SK-N-SH treated with all-trans-retinoic acid at 6 μM for 48 hours (cell line): ENCODE results near the gene SCN1B.

ENCODE experiments used
- ARNTL ChIP-seq: fragments of 450-650 bp; formaldehyde crosslinking; IDR thresholded peaks from 2 replicates; pipeline ENCODE4 v1.5.0; 2020; ENCODE audit warnings: low read depth, mild to moderate bottlenecking, moderate library complexity, borderline replicate concordance
- BACH2 ChIP-seq: fragments of 250-450 bp; sonication (Bioruptor Pico); IDR thresholded peaks from 2 replicates; pipeline ENCODE4 v1.9.0; 2021; ENCODE audit warnings: mild to moderate bottlenecking, borderline replicate concordance
- CREB5 ChIP-seq: fragments of 250-450 bp; sonication (Bioruptor Pico); IDR thresholded peaks from 2 replicates; pipeline ENCODE4 v1.5.1; 2020; ENCODE audit warnings: low read depth, mild to moderate bottlenecking, moderate library complexity
- CSDC2 ChIP-seq: fragments of 250-450 bp; sonication (Bioruptor Pico); IDR thresholded peaks from 2 replicates; pipeline ENCODE4 v1.5.0; 2020; ENCODE audit warnings: mild to moderate bottlenecking, moderate library complexity
- ESRRG ChIP-seq: fragments of 250-450 bp; sonication (Bioruptor Pico); IDR thresholded peaks from 2 replicates; pipeline ENCODE4 v1.6.1; 2021; ENCODE audit warnings: mild to moderate bottlenecking
- PATZ1 ChIP-seq: fragments of 250-450 bp; sonication (Bioruptor Pico); IDR thresholded peaks from 2 replicates; pipeline ENCODE4 v1.8.0; 2020; ENCODE audit warnings: mild to moderate bottlenecking, moderate library complexity, borderline replicate concordance
- SNAI2 ChIP-seq: fragments of 250-450 bp; sonication (Bioruptor Pico); IDR thresholded peaks from 2 replicates; pipeline ENCODE4 v1.5.0; 2020; ENCODE audit warnings: mild to moderate bottlenecking, moderate library complexity
- TSHZ2 ChIP-seq: fragments of 250-450 bp; sonication (Bioruptor Pico); IDR thresholded peaks from 2 replicates; pipeline ENCODE4 v1.5.0; 2020; ENCODE audit warnings: mild to moderate bottlenecking, moderate library complexity
- ZFP3 ChIP-seq: fragments of 250-450 bp; sonication (Bioruptor Pico); IDR thresholded peaks from 2 replicates; pipeline ENCODE4 v1.5.0; 2020; ENCODE audit warnings: mild to moderate bottlenecking, moderate library complexity
- ZFP30 ChIP-seq: fragments of 450-650 bp; formaldehyde crosslinking; IDR thresholded peaks from 2 replicates; pipeline ENCODE4 v1.5.0; 2022; ENCODE audit warnings: mild to moderate bottlenecking, moderate library complexity
- ZNF565 ChIP-seq: fragments of 450-650 bp; formaldehyde crosslinking; conservative IDR thresholded peaks from 2 replicates; pipeline ENCODE4 v1.5.0; 2020; ENCODE audit warnings: low read depth, mild to moderate bottlenecking, moderate library complexity

GRCh38 chr19:34984287-34984686 is 46.0 kb upstream of the SCN1B start:
- TF ChIP-seq ARNTL (CRISPR knock-in tag) (no peak), ZNF565 (CRISPR knock-in tag) (no peak), CREB5 (CRISPR knock-in tag) (no peak), ZFP3 (CRISPR knock-in tag) (no peak), TSHZ2 (CRISPR knock-in tag) (no peak), PATZ1 (CRISPR knock-in tag) (no peak), CSDC2 (CRISPR knock-in tag) (no peak), SNAI2 (no peak), ZFP30 (CRISPR knock-in tag) (no peak), BACH2 (CRISPR knock-in tag) (no peak), ESRRG (CRISPR knock-in tag) (no peak)
